CD4-positive, alpha-beta T cell treated with Interleukin-4 for 1 hour (primary cell): ENCODE results near the gene GPR107.
A peak's percentile ranks its signal among the peaks of the same experiment; 100 is the strongest.

Source experiments
- DNase-seq, 2 donors: peaks; one replicate each; pipeline ENCODE4 v3.0.0-alpha.2; 2020 to 2022

GPR107 gene

GRCh38 chr9:130138171-130138653 is 84.5 kb downstream of the GPR107 start:
- DNase-seq, result peak in 1 of 2 donors; percentile 49

- no peak for DNase-seq
These were observed 85.1 kb downstream of the GPR107 start for GRCh38 chr9:130138791-130139190.

DNA sequence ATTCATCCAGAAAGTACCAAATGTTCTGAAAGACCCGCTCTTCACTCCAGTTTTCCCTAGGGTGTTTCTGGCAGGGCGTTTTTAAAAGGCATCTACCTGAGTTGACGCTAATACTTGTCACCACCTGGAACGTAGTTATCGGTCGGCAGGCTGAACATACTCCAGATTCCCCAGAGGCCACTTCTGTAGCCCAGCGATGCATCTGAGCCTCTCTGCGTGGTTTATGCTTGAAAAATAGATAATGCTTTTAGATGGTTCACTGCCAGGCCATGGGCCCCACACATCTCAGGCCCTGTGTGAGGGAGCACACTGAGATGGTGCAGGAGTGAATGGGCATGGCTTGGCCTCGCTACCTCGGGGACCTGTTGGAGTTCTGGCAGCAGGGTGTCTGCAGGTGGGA is 85.5 kb downstream of the GPR107 start:
- DNase-seq, result no peak

GRCh38 chr9:130140706-130141105 is 87.0 kb downstream of the GPR107 start:
- peak in 1 of 2 donors; percentile 30 for DNase-seq

- DNase-seq, result no peak
These were observed 88.3 kb downstream of the GPR107 start for GRCh38 chr9:130142056-130142455.

GRCh38 chr9:130142641-130143040 is 88.9 kb downstream of the GPR107 start:
- DNase-seq, result no peak

- no peak for DNase-seq
These were observed 89.7 kb downstream of the GPR107 start for GRCh38 chr9:130143279-130143893.

GRCh38 chr9:130143958-130144366 is 90.3 kb downstream of the GPR107 start:
- no peak for DNase-seq

DNA sequence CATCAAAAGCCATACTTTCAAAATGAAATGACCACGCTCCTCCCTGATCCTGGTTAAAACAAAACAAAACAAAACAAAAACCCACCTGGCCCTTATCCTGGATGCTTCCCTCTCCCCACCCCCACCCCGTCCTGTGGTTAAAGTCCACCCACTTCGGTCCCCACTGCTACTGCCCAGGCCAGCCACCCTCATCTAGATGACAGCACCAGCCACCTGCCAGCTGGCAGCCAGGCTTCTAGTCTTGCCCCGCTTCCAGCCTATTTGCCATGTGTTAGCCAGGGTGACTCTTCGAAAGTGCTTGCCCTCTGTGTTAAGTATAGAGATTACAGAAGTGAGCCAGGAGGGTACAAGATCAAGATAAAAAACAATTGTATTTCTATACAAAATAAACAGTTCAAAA is 91.0 kb downstream of the GPR107 start:
- DNase-seq, result no peak

DNA sequence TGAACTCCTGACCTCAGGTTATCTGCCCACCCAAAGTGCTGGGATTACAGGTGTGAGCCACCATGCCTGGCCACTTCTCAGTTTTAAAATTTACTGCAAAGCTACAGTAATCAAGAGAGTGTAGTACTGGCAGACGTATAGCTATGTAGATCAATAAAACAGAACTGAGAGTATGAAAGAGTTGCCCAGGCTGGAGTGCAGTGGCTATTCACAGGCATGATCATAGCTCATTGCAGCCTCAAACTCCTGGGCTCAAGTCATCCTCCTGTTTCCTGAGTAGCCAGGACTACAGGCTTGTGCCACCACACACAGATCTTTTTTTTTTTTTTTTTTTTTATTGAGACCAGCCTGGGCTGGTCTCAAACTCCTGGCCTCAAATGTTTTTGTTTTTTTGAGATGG is 92.0 kb downstream of the GPR107 start:
- no peak for DNase-seq

- DNase-seq, result no peak
These were observed 93.5 kb downstream of the GPR107 start for GRCh38 chr9:130147198-130147597.

GRCh38 chr9:130147910-130148309 is 94.2 kb downstream of the GPR107 start:
- no peak for DNase-seq

GRCh38 chr9:130149031-130149430 is 95.3 kb downstream of the GPR107 start:
- DNase-seq, result no peak

- DNase-seq, result no peak
These were observed 96.1 kb downstream of the GPR107 start for GRCh38 chr9:130149654-130150286.

DNA sequence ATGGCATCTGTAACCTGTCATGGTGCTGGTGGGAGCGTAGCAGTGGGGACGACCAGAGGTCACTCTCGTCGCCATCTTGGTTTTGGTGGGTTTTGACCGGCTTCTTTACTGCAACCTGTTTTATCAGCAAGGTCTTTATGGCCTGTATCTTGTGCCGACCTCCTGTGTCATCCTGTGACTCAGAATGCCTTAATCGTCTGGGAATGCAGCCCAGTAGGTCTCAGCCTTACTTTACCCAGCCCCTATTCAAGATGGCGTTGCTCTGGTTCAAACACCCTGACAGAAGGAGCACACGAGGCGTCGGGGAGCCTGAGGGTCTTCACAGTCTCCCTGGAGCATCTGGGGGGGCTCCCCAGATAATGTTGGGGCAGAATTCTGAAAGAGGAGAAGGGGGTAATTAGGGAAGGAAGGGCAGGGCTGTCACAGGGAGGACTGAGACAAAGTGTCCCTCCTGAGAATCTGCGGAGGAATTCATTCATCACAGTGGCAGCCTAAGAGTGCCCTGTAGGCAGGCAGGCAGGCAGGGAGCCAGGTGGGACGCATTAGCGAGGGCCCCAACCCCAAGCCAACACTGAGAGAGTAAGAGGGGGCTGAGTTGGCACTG is 97.2 kb downstream of the GPR107 start:
- no peak for DNase-seq

DNA sequence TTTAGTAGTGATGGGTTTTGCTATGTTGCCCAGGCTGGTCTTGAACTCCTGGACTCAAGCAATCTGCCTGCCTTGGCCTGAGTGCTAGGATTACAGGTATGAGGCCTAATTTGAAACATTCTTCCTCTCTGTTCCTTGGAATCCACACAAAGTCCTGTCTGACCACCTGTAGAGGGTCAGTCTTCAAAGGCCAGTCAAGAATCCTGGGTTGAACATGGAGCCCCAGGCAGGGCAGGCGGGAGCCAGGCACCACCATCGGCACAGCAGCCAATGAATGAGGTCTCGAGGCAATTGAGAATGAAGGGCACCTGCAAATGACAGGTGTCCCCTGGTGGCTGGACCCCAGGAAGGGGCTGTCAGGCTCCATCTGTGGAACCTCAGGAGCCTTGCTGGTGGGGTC is 101.1 kb downstream of the GPR107 start:
- DNase-seq, result no peak

GRCh38 chr9:130155647-130156046 is 101.9 kb downstream of the GPR107 start:
- DNase-seq, result no peak

GRCh38 chr9:130156672-130157071 is 103.0 kb downstream of the GPR107 start:
- DNase-seq, result no peak

- no peak for DNase-seq
These were observed 103.4 kb downstream of the GPR107 start for GRCh38 chr9:130157079-130157478.

DNA sequence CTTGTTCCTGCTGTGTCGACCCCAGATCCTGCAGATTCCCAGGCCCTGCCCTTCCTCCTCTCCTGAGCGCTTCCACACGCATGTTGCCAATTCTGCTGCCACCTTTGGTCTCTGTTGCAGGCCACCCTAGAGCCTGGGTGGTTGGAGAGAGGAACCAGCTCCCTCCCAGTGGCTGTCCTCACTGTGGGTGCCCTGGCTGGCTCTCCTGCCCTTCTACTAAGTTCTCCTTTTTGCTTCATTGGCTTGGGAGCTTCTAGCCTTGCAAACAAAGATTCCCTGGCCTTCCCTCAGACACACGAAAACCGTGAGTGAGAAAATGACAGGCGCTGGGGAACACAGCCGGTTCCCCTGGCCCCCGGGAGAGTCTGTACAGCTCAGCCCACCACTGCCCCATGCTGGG is 104.3 kb downstream of the GPR107 start:
- DNase-seq, result no peak

GRCh38 chr9:130159057-130159456 is 105.4 kb downstream of the GPR107 start:
- no peak for DNase-seq

DNA sequence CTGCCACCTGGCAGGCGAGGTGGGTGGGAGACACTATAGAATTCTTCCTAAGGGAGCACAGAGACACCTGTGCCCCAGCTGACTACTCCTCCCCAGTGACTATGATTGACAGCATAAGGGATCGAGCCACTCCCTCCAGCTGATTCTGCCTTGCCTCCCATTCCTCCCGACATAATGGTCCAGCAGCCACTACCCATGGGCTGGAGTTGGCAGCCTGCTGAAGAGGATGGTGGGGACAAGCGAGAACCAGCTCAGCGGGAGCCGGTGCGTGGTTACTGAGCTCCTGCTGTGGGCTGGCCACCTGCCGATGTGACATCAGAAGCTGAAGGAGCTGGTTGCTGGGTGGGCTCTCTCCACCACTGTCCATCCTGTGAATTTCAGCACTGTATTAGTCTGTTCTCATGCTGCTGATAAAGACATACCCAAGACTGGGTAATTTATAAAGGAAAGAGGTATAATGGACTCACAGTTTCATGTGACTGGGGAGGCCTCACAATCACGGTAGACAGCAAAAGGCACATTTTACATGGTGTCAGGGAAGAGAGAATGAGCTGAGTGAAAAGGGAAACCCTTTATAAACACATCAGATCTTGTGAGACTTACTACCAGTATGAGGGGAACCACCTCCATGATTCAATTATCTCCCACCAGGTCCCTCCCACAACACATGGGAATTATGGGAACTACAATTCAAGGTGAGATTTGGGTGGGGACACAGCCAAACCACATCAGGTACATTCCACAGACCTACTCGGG is 106.4 kb downstream of the GPR107 start:
- no peak for DNase-seq

- no peak for DNase-seq
These were observed 107.3 kb downstream of the GPR107 start for GRCh38 chr9:130160862-130161470.
